Measurements from ENCODE around the gene CD96.
"Not testable (repeated sequence)": the region's sequence is repeated elsewhere in the genome, so short reads cannot be mapped to it uniquely, and the experiment has no call there.

The CD96 gene

GRCh38 chr3:111666041-111666735 is 124.2 kb downstream of the CD96 start:
- H3K4me3 ChIP-seq (ENCODE audit: low read depth, low read length) = no peak overlapping the region
- no peak for TF ChIP-seq CTCF (IDR thresholded peaks at IDR 0.05; ENCODE audit: insufficient read depth, low read depth, low read length, missing control alignments)
- DNase-seq (ENCODE audit: low read depth) = no peak

- H3K4me3 ChIP-seq (ENCODE audit: low read depth, low read length) = no peak overlapping the region
- DNase-seq (ENCODE audit: low read depth) = no peak
- no peak for TF ChIP-seq CTCF (IDR thresholded peaks at IDR 0.05; ENCODE audit: insufficient read depth, low read depth, low read length, missing control alignments)
Measured at GRCh38 chr3:111667170-111667569, 125.2 kb downstream of the CD96 start.

GRCh38 chr3:111667621-111668239 is 125.7 kb downstream of the CD96 start:
- DNase-seq (ENCODE audit: low read depth) = peak; percentile 86
- TF ChIP-seq CTCF (IDR thresholded peaks at IDR 0.05; ENCODE audit: insufficient read depth, low read depth, low read length, missing control alignments) = no peak
- H3K4me3 ChIP-seq (ENCODE audit: low read depth, low read length) = no peak overlapping the region; the same call in 1 of the 2 replicates

GRCh38 chr3:111668326-111668725 is 126.3 kb downstream of the CD96 start:
- no peak for TF ChIP-seq CTCF (IDR thresholded peaks at IDR 0.05; ENCODE audit: insufficient read depth, low read depth, low read length, missing control alignments)
- no peak for DNase-seq (ENCODE audit: low read depth)
- H3K4me3 ChIP-seq (ENCODE audit: low read depth, low read length) = no peak overlapping the region

GRCh38 chr3:111668888-111669488 is 127.0 kb downstream of the CD96 start:
- TF ChIP-seq CTCF (IDR thresholded peaks at IDR 0.05; ENCODE audit: insufficient read depth, low read depth, low read length, missing control alignments) = peak; percentile 62
- DNase-seq (ENCODE audit: low read depth) = peak; percentile 54
- H3K4me3 ChIP-seq (ENCODE audit: low read depth, low read length) = no peak overlapping the region

- DNase-seq (ENCODE audit: low read depth) = no peak
- TF ChIP-seq CTCF (IDR thresholded peaks at IDR 0.05; ENCODE audit: insufficient read depth, low read depth, low read length, missing control alignments) = no peak
Measured at GRCh38 chr3:111669926-111670630, 128.1 kb downstream of the CD96 start.

GRCh38 chr3:111672461-111672860 is 130.5 kb downstream of the CD96 start:
- DNase-seq (ENCODE audit: low read depth); H3K4me3 ChIP-seq (ENCODE audit: low read depth, low read length): not testable (repeated sequence)

More at GRCh38 chr3:111669926-111670630, 128.1 kb downstream of the CD96 start:
- H3K4me3 ChIP-seq (ENCODE audit: low read depth, low read length) = no peak overlapping the region

All from GM12865 (cell line).